Glomerular endothelial cell (primary cell): ENCODE data around the gene LRP1B. TPM values are rescaled to one million over a fixed set of nuclear protein-coding genes. Genes with fewer than 3 reads are reported as not detected.
A peak's percentile ranks its signal among the peaks of the same experiment; 100 is the strongest.

ENCODE experiments used
- DNase-seq: peaks from one replicate; pipeline ENCODE4 v3.0.0-alpha.2; 2011; ENCODE audit warnings: low read depth, low spot score; ENCODE audit errors: extremely low read depth
- total RNA-seq: library from RNA; depleted of rRNA; stranded (reverse); fragments of >200 nt; gene quantifications from 2 replicates; pipeline ENCODE4 v1.2.3, GENCODE V29; 2015

The LRP1B gene
- total RNA-seq, 1 donor from 2014 or later, result not detected

DNA sequence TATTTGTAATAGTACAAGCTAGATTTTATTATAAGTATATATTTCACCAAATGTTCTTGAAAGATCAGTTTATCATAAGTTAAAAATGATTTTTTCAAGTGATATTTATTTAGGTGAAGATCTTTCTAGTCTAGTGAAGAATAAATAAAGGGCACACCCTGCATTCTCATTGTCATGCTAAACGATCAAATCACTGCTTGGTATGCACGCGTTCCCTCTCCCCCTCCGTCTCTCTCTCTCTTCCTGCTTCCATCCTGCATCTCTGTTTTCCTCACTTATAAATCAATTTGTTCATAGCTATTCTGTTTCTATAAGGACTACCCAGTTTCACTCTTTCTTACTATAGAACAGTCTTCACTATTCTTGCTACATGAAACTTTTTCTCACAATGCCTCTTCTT, 1067.4 kb downstream of the LRP1B start:
- DNase-seq, result no peak

DNA sequence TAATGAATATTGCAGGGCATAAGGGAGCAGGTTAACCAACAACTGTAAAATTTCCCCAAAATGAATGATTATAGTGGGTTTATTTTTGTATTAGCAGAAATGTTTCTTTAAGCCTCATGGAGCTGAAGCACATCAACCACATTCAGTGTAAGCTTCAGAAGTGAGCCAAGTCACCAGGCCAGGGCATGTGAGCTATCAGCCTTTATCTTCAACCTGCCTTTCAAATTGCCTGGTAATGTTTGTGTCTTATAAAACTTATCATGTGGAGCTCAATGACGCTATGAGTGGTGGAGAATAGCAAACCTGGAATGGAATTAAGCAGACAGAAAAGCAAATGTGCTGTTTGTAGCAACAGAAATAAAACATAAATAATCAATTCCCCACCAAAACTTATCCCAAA, 1068.4 kb downstream of the LRP1B start:
- no peak for DNase-seq

DNA sequence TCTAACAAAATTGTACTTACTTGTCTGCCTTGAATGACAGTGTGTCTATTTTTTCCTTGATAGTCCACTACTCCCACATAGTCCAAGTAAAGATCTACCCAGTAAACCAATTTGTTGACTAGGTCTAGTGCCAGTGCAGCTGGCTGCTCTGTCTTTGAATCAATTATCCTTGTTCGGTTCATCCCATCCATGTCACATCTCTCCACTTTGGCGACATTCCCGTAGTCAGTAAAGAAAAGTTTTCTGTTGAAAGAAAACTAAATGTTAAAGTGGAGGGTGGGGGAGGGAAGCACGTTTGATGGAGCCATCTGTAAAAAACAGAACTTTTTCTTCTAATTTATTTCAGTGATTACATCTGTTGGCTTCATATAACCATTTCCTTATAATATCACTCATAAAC, 1068.8 kb downstream of the LRP1B start:
- DNase-seq, result no peak

DNA sequence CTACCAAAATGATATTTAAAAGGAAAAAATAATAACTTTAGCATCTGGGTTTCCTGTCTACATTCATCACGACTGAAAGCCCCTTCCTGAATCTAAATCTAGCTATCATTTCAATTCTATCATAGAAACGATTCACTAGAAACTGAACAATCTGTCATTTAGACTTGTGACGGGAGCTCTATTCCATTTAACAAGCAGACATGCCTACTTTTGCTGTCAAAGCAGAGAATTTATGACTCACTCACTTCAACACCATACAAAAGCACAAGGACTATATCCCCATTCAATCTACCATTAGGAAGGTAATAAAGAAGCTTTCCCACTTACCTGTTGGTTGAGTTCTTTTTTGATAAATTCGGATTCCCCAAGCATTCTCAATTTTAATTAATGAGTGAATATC, 1072.3 kb downstream of the LRP1B start:
- DNase-seq, result no peak

DNA sequence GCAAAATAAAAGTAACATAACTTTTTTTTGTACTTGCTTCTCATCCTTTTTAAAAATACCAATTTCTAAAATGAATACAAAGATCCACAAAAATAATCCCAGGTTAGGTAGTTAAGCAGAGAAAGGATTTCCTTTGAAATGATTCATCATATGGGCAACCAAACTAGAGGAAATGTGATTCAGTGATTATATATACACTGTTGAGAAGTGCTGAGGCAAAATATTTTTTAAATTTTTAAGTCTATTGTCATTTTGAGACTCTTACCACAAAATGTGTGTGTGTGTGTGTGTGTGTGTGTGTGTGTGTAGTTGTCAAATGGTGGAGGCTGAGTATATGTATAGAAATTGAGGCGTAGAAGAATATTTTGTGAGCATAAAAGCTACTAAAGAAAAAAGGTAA, 1075.3 kb downstream of the LRP1B start:
- DNase-seq, result peak; percentile 42

DNA sequence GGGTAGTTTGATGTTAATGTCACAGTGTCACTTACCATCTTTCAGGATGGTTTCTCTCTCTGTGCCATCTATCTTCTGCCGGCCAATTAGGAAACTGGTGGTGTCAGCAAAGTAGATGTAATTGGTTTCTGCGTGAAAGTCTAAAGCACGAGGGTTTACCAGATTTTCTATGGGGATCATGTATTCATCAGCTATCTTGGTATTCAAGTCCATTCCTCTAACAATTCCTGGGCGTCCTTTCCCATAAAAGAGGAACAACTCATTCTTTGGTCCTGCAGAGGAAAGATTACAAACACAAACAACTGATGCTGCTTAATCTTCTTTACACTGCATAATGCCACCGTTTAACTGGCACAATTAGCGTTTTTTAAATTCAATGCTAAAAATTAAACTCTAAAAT, 1081.9 kb downstream of the LRP1B start:
- DNase-seq, result no peak

DNA sequence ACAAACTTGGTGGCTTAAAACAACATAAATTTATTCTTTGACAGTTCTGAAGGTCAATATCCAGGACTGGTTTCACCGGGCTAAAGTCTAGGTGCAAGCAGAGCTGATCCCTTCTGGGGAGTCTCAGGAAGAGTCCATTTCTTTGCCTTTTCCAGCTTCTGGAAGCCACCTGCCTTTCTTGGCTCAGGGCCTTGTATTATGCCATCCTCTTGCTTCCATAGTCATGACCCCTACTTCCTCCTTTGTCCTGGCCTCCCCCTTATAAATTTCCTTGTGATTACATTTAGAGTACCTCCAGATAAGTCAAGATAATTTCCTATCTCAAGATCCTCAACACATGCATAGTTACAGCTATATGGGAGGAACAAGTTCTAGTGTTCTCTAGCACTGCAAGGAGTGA, 1089.5 kb downstream of the LRP1B start:
- peak; percentile 65 for DNase-seq

DNA sequence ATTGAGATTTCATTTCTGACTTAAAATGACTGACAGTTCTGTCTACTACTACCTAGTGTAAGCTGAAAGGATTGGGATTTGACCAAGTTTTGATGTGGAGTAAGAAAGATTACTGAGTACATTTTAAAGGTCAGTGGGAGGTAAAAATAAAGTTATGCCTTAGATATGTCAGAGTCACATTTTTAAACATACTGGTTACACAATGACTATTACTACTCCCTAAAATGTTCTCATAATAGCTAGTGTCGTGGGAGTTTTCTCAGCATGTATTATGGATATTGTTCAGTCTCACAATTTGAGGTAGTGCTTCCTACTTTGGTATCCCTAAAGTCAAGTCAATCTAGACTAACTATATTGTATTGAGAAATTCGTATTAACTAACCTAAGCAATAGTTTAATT, 1092.5 kb downstream of the LRP1B start:
- DNase-seq, result no peak

DNA sequence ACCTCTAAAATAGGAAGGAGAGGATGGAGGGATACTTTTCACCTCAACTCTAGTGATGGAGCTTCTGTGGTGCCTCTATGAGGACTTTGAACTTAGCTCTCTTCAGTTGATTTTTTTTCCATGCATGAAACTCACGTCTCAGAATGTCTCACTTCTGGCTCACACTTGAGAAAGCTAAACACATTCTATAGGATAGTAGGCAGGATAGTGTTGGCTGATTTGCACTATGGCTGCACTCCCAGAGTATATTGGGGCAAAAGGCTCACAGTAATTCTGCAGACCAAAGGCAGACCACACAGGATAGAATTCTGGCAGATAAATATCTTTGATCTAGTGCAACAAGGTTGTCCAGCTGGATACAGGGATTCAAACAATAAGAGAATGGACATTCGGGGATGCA, 1093.5 kb downstream of the LRP1B start:
- no peak for DNase-seq

DNA sequence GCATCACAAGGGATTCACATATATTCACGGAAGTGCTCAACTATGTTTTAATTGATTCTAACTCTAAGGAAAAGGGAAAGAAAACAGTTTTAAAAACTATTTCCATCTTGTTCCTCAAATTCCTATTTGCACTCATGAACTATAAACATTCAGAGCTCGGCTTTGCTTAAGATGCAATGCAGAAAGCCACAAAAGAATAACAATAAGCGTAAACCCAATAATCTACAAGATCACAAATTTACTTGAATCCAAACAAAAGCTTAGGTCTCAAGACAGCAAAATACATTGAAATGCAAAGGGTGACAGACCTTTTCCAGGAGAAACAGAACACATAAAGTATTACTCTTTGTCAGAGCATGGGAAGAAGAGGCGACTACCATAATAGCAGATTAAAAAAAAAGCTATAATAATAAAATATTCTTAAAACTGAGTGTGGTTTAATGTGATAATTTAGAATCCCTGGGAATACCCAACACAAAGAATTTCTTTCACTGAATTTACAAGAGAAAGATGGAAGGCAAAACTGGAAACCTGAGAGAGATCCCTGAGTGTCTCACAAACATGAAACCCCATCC, 1094.9 kb downstream of the LRP1B start:
- DNase-seq, result no peak

DNA sequence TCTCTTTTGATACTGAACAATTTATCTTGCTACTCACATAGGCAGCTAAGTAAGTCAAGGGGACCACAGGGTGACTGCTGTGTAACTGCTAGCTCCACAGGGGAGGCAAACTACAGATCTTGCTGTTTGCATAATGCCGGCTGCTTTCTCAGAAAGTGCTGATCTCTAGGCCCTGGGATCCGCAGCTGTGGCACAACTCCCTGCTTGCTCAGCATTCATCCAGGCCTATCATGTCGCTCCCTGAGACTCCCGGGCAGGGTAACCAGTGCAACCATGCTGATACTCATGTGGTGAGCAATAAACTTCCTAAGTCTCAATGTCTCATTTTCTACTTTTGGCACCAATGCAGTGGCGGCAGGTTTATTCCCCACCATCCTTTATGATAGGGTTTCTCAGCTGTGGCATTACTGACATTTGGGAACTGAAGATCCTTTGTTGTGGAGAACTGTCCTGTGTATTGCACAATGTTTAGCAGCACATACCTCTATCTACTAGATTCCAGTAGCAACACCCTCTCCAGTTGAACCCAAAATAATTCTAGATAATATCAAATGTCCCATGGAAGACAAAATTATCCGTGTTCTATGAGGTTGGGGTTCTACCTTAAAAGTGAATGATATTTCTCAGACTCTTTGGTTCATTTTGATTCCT, 1101.3 kb downstream of the LRP1B start:
- DNase-seq, result no peak

DNA sequence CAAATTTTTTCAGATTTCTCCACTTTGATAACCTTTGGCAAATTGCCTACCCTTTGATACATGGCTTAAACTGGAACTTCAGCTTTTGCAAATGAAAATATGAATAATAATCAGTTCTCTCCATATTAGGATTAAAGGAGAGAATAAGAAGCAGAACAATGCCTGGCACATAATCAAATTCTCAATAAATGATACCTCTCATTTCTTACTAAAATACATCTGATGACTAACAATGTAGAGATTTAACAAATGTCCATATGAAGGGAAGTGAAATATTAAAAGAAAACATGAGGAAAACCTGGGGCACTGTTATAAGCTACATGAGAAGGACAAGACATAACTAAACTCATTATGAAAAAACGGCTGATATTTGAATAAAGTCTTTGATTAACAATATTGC, 1103.6 kb downstream of the LRP1B start:
- no peak for DNase-seq

DNA sequence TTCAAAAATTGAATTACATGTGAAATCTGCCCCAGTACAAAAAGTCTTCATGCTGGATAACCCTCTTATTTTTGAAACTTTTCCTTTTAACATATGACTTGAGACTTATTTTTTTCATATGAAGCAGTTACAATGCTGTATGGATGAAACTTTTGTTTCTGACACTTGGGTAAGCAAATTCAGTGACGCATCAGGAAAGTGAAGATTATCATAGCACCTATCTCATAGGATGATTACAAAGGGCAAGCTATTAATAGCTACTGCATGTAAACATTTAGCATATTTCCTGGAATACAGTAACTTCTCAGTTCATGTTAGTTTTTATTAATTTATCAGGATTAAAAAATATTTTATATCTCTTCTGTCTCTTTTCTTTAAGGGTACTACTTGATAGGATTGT, 1109.2 kb downstream of the LRP1B start:
- no peak for DNase-seq

DNA sequence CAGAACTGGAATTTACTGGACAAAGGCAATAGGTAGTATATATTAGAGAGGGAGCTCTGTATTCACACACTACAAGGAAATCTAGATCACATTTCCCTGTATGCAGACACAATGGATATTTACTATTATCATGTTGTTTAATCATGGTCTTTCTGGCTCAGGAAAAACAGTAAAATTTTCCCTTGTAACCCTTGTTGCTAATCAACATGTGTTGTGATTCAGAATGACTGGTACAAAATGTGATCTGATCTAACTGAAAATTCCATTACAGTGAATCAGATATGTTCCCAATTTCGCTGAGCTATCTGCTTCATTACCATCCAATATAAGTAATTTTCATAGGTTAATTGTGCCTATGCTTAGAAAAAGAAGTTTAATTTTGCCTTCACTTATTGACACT, 1109.7 kb downstream of the LRP1B start:
- DNase-seq, result peak; percentile 92

DNA sequence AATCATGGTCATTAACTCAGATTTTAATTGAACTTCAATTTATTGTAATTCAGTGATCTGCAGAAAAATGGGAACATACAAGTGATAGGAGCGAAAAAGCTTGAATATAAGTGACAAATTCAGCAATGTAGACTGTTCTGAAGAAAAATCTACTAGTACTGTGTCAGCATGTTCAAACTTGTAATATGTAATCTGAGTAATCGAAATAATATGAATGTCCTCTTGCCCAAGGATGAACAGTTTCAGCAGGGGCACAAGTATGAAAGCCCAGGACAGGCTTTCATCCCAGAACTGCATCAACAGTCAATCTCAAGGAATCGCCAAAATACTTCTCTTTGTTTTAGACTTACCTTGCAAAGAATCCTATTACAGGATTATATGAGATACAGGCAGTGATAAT, 1110.5 kb downstream of the LRP1B start:
- DNase-seq, result no peak

DNA sequence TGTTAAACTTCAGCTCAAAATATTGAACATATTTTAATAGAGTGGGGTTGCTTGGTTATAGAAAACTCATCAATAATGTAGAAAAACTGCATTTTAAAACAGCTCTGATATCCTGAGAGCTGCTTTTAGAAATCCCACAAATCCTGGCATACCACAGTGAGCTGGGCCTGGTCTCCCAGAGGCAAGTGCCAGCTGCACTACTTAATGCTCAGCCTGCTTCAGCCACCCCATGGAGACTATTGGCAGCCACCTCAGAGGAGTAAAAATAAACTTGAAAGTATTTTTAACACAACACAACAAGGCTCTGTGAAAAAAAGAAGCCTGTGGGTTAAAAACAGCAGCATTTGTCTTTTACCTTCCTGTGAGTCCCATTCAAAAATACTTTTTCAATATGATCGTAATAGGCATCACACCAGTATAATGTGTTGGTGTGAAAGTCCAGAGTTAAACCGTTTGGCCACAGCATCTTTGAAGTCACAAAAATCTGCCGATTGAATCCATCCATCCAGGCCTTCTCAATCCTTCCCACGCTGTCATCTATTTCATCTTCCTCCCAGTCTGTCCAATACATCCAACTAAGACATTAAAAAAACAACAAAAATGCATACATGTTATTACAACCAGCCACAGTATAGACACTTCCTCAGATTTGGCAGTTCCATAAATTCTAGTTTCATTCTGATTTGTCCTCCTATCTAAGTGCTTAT, 1115.3 kb downstream of the LRP1B start:
- no peak for DNase-seq

DNA sequence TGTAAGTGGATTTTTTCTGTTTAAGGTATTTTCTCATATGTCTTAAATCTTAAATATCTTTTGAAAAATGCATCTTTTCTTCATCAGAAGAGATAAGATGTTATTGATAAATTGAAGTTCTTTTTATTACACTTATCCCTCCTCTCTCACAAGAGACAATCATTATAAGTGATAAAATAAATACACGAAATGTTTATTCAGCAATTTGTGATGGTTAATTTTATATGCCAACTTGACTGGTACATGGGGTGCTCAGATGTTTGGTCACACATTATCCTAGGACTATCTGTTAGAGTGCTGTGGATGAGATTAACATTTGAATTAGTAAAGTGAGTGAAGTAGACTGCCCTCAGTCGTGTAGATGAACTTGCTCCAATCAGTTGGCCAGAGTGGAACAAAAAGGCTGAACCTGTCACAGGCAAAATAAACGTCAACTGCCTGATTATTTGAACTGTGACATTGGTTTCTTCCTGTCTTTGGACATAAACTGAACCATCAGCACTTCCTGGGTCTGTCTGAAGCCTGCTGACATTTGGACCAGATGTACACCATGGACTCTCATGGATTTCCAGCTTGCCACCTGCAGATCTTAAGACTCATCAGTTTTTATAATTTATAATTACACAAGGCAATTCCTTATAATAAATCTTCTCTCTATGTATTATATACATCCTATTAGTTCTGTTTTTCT, 1126.7 kb downstream of the LRP1B start:
- no peak for DNase-seq

DNA sequence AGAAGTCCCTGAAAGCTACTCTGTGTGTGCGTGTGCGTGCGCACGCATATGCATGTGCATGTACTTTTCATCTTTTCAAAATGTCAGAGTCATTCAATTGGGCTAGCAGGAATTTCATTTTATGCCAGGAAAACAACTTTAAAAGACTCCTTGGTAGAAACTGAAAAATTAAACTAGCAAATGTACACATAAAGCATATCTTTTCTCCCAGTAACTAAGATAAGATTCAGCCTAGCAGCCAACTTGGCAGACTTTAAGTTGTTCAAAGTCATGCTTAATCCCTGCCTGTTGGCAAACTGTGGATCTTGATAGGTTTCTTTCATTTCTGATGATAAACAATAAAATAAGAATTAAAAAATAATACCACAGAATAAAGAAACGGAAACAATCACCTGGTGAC, 1129.1 kb downstream of the LRP1B start:
- no peak for DNase-seq

DNA sequence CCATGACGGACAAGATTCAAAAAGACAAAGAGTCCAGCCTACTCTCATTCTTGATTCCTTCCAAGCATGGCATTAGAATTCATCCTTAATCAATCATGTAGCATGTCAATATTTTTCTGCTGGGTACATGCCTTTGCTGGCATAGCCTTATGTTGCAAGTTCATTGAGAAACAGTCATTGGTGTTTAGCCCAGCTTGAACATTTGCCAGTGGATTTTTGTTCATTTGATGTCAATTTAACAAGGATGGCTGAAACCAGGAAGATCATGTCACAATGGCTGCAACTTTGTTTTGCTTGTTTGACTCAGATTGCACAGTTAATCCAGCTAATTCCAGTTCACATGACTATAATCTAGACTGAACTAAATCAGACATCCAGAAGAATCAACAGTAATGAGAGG, 1132.2 kb downstream of the LRP1B start:
- no peak for DNase-seq

DNA sequence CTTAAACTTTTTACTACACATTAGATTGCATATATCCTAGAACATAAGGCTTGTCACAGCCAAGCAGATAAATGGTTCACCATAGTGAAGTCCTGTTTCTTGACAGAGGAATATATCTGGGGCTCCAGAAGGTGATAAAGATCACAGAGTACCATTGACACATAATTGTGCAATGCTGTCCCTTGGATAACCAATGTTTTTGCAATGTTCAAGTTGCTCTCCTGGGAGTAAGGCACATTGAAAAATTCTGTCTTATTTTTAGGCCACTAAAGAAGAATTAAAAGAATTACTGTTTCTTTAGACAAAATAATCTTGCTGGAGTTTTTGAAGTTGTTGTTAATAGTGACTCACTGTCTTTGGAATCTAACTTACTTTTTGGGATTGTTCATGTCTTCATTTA, 1132.8 kb downstream of the LRP1B start:
- DNase-seq, result no peak

DNA sequence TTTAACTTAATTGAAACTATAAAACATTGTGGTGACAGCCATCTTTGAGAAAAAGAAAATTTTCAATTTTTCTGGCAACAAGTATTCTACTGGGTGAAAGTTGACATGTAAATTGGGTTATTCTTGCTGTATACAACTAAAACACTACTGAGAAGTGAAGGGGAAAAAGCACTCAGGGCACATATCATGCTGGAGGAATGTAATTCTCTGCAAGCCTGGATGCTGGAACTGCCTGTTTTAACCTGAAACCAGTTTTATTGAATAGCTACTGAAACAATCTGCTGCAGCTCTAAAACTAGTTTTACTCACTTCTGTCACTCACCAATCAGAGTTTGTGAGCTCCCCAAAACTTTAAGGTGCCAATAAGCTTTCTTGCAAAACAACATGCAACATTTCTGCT, 1136.0 kb downstream of the LRP1B start:
- DNase-seq, result no peak

DNA sequence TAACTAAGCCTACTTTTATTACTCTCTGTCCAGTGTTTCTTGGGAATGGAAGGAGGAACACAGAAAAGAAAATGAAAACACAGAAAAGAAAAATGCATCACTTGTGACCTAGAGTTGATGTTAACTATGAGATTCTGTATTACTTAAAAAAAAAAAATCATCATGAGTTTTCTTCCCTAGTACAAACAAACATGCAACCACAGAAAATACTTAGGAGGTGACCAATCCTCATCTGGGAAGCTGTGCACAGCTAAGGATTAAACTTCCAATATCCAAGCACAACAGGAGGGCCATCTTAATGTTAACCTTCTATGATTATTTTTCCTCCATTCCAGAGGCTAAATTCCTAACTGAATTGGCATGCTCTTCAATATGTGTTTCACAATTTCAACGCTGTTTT, 1140.4 kb downstream of the LRP1B start:
- no peak for DNase-seq
